ENCODE data around the gene TRAF5. TPM values are rescaled to one million over a fixed set of nuclear protein-coding genes. Genes with fewer than 3 reads are reported as not detected.

Gene TRAF5
- total and polyA plus RNA-seq, 8 donors, result 10.1 to 29.2 (median 24.0) TPM

DNA sequence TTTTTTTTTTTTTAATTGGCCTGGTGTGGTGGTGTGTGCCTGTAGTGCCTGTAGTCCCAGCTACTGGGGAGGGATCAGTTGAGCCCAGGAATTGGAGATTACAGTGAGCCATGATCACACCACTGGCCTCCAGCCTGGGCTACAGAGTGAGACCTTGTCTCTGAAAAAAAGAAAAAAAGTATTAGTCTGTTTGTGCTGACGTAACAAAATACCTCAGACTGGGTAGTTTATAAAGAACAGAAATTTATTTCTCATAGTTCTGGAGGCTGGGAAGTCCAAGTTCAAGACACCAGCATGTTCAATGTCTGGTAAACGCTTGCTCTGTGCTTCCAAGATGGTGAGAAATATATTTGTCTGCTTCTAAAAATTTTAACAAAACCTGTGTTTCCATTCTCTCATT, 25.8 kb downstream of the TRAF5 start:
- DNase-seq (no peak), ATAC-seq (no peak)
- Histone ChIP-seq H3K27me3 (no peaks in the 10 kb centered on the region), H3K4me3 (no peak overlapping the region), H3K4me1 (no peaks in the 10 kb centered on the region), H3K36me3 (no peaks in the 10 kb centered on the region), H3K9me3 (no peaks in the 10 kb centered on the region), H3K27ac (no peak overlapping the region)
- no peak for TF ChIP-seq CTCF (IDR thresholded peaks at IDR 0.05)
- intact Hi-C loops (cut with DNase I), result no loop called here

GRCh38 chr1:211352985-211353515, 26.4 kb downstream of the TRAF5 start:
- H3K4me3 ChIP-seq, result no peak overlapping the region
- peak; percentile 71 to 79 for TF ChIP-seq CTCF (IDR thresholded peaks at IDR 0.05)
- DNase-seq (peak in 1 of 4 donors; percentile 44), ATAC-seq (peak; percentile 80)
- no peaks in the 10 kb centered on the region for H3K9me3 ChIP-seq
- intact Hi-C loops (cut with DNase I), result no loop called here
- H3K4me1 ChIP-seq, result no peaks in the 10 kb centered on the region
- H3K27ac ChIP-seq, result no peak overlapping the region
- no peaks in the 10 kb centered on the region for H3K36me3 ChIP-seq
- H3K27me3 ChIP-seq, result no peaks in the 10 kb centered on the region

GRCh38 chr1:211353562-211354212, 27.1 kb downstream of the TRAF5 start:
- Histone ChIP-seq H3K27ac (no peak overlapping the region), H3K9me3 (no peaks in the 10 kb centered on the region), H3K4me1 (no peaks in the 10 kb centered on the region), H3K36me3 (no peaks in the 10 kb centered on the region), H3K4me3 (no peak overlapping the region), H3K27me3 (no peaks in the 10 kb centered on the region)
- DNase-seq, result no peak
- no peak for TF ChIP-seq CTCF (IDR thresholded peaks at IDR 0.05)
- intact Hi-C loops (cut with DNase I), result no loop called here
- ATAC-seq, result no peak

DNA sequence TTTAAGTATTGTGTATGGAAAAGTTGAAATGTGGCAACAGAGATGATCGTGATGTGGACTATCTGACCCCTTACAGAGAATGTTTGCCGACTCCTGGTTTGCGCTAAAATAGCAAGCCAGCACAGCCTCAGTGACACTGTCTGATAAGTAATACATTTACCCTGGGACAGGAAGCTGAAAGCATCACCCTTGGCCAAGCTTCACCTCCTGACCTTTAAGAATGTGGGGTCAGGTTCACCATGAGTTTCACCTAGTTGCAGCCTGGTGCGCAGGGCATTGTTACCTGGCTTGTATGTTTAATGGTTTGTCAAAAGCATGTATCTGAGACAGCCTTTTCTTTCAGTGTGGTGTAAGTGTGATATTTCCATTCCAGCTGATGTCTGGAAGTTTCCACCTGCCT, 29.2 kb downstream of the TRAF5 start:
- Histone ChIP-seq H3K36me3 (peaks cover 0 to 8% of the 10 kb centered on the region in 2 donors), H3K27me3 (no peaks in the 10 kb centered on the region), H3K4me3 (no peak overlapping the region), H3K4me1 (no peaks in the 10 kb centered on the region), H3K9me3 (no peaks in the 10 kb centered on the region), H3K27ac (no peak overlapping the region)
- no peak for TF ChIP-seq CTCF (IDR thresholded peaks at IDR 0.05)
- DNase-seq (no peak), ATAC-seq (no peak)
- intact Hi-C loops (cut with DNase I), result no loop called here

DNA sequence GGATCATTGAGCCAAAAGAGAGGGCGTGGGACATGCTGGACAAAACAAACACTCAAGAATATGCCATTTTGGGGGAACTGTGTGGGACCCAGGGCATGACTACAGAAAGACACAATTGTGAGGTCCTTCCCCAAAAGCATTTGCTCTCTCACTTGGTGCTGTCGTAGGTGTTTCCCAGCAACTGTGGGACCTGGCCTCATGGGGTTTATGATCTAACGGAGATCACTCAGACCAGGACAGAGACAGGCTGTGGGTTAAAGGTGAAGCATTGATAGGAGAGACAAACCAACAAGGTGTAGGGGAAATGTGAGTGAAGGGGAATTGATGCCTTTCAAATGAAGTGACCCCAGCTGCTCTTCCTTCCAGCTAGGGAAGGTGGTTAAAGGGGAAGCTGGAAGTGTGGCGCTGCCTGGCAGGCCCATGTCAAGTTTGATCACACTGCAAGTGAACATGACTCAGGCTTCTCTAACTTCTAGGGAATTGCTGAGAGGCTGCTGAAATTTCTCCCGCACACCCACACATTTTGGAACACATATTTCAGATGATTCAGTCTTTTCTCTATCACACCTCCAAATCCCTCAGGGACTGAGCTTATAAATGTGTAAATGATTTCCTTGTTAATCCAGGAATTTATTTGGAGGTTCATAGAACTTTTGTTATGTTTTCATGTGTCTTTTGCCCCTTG, 30.2 kb downstream of the TRAF5 start:
- no peak overlapping the region for H3K4me3 ChIP-seq
- no peak overlapping the region for H3K27ac ChIP-seq
- no peak for TF ChIP-seq CTCF (IDR thresholded peaks at IDR 0.05)
- no peaks in the 10 kb centered on the region for H3K4me1 ChIP-seq
- DNase-seq, result no peak
- H3K9me3 ChIP-seq, result no peaks in the 10 kb centered on the region
- ATAC-seq, result peak; percentile 36
- intact Hi-C loops (cut with DNase I), result no loop called here
- peaks cover 0 to 9% of the 10 kb centered on the region in 2 donors for H3K36me3 ChIP-seq
- no peaks in the 10 kb centered on the region for H3K27me3 ChIP-seq
